Activated T-cell treated with anti-CD3 and anti-CD28 coated beads, Interleukin-2, amount 50 U/mL, for 48 hours (primary cell): ENCODE data around the gene ENO1.
"Not testable (repeated sequence)": the region's sequence is repeated elsewhere in the genome, so short reads cannot be mapped to it uniquely, and the experiment has no call there.

ENCODE experiments used
- DNase-seq, 2 experiments: peaks; one replicate each; pipeline ENCODE4 v3.0.0-alpha.2; 2020

Gene ENO1

GRCh38 chr1:8878448-8878697 lies at the start of gene ENO1:
Gene ENO1 (minus strand): TSS chr1:8878686. CDS start chr1:8874908, 3,778 bp downstream.
- no peak for DNase-seq

DNA sequence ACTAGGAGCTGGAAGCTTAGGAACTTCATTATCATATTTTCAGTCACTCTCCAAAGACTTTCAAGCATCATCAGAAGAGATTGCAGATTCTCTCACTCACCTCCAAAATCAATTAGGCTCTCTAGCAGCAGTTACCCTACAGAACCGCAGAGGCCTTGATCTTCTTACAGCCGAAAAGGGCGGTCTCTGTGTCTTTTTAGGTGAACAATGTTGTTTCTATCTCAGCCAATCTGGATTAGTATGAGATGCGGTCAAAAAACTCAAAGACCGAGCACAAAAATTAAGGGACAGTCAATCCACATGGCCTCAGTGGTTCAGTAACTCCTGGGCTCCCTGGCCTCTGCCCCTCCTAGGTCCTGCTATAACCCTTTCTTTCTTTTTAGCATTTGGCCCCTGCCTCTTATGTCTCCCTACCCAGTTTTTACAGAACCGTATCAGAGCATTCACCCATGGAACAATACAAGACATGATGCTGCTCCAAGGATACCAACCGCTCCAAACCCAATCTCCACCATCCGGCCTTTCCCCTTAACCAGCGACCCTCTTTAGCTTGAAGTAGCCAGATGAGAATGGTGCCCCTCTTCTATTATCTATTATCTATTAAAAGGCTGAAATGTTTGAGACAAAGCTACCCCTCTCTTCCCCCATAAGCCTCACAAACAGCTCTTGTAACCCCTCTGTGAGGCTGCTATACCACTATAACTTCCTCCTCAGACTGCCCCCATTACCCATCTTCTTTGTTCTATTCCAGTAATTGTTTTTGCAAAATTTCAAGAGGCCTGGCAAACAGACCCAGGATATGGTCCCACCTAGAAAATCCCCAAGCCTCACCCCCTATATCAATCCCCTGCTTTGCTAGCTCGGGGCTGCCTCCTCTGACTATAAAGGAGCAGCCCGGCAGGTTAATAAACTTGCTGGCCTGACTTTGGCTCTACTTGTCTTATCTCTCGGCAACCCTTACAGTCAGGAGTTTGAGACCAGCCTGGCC lies 48.5 kb upstream of the ENO1 start:
- no peak for DNase-seq

DNA sequence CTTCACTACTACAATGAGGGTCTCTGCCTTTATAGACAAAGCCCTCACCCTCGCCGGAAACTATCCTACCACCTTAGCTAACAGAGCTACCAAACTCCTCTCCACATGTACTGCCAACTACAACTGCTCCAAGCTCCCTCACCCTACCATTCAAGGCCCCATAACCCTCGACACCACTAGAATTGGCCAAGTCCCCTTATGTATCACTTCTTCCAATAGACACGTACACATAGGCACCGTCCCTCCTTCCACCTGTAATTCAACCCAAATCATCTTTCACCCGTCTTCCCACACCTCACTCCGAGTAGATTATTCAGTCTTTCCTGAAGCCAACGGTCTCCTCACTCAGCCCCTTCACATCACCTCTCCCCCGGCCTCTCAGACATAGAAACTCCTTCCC lies 47.5 kb upstream of the ENO1 start:
- DNase-seq: no peak

DNA sequence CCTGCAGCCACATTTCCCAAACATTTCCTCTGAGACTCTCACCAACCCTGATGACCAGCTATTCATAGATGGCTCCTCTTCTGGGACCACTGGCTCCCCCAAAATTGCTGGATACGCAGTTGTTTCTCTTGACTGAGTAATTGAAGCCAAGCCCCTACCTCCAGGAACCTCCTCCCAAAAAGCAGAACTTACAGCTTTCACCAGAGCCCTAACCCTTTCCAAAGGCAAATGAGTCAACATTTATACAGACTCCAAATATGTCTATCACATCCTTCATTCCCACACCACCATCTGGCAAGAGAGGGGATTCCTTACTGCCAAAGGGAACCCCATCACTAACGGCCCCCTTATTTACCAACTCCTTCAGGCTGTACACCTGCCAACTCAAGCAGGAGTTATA lies 46.9 kb upstream of the ENO1 start:
- no peak for DNase-seq

- DNase-seq: no peak
Observed at GRCh38 chr1:8922962-8923361, 44.5 kb upstream of the ENO1 start.

GRCh38 chr1:8917536-8917935 lies 39.0 kb upstream of the ENO1 start:
- DNase-seq: not testable (repeated sequence)

GRCh38 chr1:8915446-8915845 lies 37.0 kb upstream of the ENO1 start:
- DNase-seq: no peak

GRCh38 chr1:8914466-8914865 lies 36.0 kb upstream of the ENO1 start:
- DNase-seq: no peak

DNA sequence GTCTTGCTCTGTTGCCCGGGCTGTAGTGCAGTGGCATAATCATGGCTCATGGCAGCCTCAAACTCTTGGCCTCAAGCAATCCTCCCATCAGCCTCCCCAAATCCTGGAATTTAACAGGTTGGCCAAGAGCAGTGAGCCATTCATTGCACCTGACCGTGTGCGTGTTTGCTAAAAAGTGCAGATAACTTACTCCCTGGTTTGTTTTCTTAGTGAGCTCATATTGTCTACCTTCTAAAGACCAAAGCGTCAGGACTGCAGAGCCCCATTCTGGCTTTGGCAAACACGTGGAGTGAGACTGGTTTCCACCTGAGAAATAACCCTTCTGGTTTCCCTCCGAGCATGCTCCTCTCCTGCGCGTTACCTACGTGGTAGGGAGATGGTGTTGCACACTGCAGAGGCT lies 35.0 kb upstream of the ENO1 start:
- no peak for DNase-seq

GRCh38 chr1:8911416-8912309 lies 33.2 kb upstream of the ENO1 start:
- DNase-seq: no peak

DNA sequence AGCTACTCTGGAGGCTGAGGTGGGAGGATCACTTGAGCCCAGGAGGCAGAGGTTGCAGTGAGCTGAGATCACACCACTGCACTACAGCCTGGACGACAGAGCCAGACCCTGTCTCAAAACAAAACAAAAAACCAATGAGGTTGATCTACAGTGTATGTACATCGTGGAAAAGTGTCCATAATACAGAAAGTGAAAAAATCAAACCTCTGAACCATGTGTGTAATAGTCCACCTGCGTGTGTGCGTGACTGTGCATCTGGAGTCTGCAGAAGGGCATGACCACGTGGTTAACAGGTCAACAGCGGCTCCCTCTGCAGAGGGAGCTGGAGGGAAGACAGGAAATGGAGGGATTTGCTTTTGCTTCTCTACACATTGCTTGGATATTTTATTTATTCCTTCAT lies 32.4 kb upstream of the ENO1 start:
- no peak for DNase-seq

DNA sequence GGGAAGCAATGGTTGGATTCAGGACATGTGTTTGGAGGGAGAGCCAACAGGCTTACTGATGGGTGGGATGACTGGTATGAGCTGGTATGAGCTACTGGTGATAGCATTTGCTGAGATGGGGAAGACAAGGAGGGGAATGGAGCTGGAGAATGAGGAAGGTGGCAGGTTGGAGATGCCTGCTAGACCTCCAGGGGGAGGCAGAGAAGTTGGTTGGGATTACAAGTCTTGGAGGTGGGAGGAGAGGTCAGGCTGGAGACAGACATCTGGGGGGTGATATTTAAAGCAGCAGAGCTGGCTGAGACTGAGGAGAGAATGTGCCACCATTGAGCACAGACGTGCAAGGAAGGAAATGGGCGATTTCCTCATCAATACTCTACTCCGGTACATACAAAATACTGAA lies 31.8 kb upstream of the ENO1 start:
- DNase-seq: no peak

DNA sequence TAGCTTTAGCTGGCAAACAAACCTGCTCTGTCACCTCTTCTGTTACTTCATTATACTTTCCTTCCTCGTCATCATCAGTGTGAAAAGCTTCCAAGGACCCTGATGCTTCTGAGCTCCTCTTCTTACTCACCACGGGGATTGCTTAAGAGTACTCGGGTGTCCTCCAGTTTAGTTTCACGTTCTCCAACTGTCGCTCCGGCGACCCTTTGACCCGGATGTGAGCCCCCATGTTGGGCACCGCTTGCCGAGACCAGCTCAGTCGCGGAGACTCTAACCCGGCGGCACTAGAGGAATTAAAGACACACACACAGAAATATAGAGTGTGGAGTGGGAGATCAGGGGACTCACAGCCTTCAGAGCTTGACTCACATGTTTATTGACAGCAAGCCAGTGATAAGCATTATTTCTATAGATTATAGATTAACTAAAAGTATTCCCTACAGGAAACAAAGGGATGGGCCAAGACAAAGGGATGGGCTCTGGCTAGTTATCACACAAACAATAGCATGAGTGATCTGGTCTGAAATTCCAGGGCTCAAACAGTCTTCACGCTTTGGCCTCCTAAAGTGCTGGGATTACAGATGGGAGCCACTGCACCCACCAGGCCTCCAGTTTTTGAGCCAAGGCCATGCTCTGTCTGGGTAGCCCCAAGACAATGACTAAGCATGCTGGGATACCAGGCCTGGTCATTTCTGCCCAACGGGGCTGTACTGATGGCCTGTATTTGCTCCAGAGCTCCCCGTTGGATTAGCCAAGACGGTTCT lies 30.1 kb upstream of the ENO1 start:
- no peak for DNase-seq

DNA sequence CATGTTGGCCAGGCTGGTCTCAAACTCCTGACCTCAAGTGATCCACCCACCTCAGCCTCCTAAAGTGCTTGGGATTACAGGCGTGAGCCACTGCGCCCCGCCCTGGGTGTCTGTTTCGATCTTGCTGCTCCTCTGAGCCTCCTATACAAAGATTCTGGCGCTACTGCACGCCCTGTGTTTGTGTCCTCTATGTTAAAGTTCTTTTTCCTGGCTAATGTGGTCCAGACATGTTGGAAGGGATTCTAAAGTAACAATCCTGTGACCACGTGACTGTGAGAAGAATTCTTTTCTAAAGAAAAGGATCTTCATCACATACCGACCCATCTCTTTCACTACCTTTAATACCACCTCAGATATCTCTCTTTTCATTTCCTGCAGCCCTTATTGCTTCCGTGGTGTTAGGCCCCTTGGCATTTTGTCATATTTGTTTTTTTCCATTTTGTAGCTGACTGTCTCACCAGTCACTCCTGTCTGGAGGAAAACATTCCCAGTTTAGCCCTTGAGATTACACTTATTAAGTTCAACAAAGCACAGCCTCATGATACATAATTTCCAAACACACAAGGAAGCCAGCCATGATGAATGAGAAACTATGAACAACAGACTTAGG lies 27.2 kb upstream of the ENO1 start:
- no peak for DNase-seq

GRCh38 chr1:8903908-8904650 lies 25.6 kb upstream of the ENO1 start:
- DNase-seq: no peak

DNA sequence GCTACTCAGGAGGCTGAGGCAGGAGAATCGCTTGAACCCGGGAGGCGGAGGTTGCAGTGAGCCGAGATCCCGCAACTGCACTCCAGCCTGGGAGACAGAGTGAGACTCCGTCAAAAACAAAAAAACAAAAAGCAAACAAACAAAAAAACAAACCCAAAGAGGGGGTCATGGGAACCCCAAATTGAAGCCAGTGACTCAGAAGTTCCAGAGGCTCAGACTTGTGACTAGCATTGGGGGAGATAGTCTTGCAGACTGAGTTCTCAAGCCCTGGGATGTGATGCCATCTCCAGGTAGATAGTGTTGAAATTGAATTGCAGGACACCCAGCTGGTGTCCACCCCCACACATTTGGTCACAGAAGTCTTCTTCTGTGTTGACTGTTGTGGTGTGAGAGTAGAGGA lies 24.9 kb upstream of the ENO1 start:
- DNase-seq: no peak

DNA sequence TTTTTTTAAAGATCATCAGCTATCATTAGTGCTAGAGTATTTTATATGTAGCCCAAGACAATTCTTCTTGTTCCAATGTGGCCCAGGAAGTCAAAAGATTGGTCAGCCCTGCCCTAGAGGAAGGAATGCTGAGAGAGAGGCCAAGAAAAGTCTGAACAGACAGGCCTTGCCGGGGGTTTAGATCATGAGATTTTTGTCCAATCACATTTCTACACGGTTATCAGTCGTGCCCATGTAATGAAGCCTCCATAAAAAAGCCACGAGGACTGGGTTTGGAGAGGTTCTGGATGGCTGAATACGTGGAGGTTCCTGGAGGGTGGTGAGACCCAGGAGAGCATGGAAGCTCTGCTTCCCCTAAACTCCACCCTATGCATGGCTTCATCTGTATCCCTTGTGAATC lies 24.3 kb upstream of the ENO1 start:
- no peak for DNase-seq

GRCh38 chr1:8900684-8901083 lies 22.2 kb upstream of the ENO1 start:
- DNase-seq: not testable (repeated sequence)

- DNase-seq: no peak
Observed at GRCh38 chr1:8899046-8899445, 20.6 kb upstream of the ENO1 start.

DNA sequence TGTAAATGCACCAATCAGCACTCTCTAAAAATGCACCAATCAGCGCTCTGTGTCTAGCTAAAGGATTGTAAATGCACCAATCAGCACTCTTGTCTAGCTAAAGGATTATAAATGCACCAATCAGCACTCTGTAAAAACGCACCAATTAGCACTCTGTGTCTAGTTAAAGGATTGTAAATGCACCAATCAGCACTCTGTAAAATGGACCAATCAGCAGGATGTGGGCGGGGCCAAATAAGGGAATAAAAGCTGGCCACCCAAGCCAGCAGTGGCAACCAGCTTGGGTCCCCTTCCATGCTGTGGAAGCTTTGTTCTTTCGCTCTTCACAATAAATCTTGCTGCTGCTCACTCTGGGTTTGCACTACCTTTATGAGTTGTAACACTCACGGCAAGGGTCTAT lies 19.9 kb upstream of the ENO1 start:
- peak in 1 of 2 experiments; percentile 25 for DNase-seq

GRCh38 chr1:8897505-8897904 lies 19.0 kb upstream of the ENO1 start:
- DNase-seq: not testable (repeated sequence)

GRCh38 chr1:8896775-8897174 lies 18.3 kb upstream of the ENO1 start:
- not testable (repeated sequence) for DNase-seq
